Activated naive CD8-positive, alpha-beta T cell (primary cell): ENCODE measurements around the gene AGL.
A peak's percentile ranks its signal among the peaks of the same experiment; 100 is the strongest.
"Not testable (repeated sequence)": the region's sequence is repeated elsewhere in the genome, so short reads cannot be mapped to it uniquely, and the experiment has no call there.

Experiments used
- H3K27ac Mint-ChIP-seq: one replicate; pipeline ENCODE4 v1.8.0; 2021; ENCODE audit warnings: mixed read lengths
- H3K27me3 Mint-ChIP-seq: one replicate; pipeline ENCODE4 v1.8.0; 2021; ENCODE audit warnings: mixed read lengths
- H3K36me3 Mint-ChIP-seq: one replicate; pipeline ENCODE4 v1.8.0; 2021; ENCODE audit warnings: mixed read lengths
- H3K4me1 Mint-ChIP-seq: one replicate; pipeline ENCODE4 v1.8.0; 2021; ENCODE audit warnings: low read depth, mixed read lengths
- H3K4me3 Mint-ChIP-seq: one replicate; pipeline ENCODE4 v1.8.0; 2021; ENCODE audit warnings: mild to moderate bottlenecking, mixed read lengths
- H3K9me3 Mint-ChIP-seq: one replicate; pipeline ENCODE4 v1.8.0; 2021; ENCODE audit warnings: low read depth, mixed read lengths

Gene AGL

DNA sequence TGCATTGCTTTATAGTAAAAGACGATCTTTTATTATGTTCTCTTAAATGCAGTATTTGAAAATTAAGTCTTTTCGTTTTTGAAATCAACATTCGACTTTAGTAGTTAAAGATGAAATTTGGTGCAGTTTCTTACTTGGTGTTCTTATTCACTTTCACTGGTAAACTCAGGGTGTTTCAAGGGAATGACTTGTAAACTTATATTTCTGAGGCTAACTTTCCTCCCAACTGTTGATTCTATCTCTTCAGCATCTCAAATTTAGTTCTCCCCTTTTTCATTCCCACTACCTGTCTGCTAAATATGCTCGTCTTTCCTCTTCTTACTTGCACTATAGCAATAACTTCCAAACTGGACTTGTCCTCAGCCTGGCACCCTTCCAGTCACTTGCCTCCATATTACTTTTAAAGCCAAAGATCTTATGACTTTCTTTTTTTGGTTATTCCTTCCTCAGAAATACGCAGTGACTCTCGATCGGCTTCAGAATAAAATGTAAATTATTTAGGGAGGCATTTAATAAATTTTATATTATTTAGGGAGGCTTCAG is 120.6 kb downstream of the AGL start:
- no peaks in the 10 kb centered on the region for H3K9me3 Mint-ChIP-seq
- peak overlapping the region; percentile 98 for H3K4me3 Mint-ChIP-seq
- peaks cover 3% of the 10 kb centered on the region for H3K36me3 Mint-ChIP-seq
- H3K4me1 Mint-ChIP-seq, result peaks cover 47% of the 10 kb centered on the region
- no peaks in the 10 kb centered on the region for H3K27me3 Mint-ChIP-seq
- peak overlapping the region; percentile 96 for H3K27ac Mint-ChIP-seq

DNA sequence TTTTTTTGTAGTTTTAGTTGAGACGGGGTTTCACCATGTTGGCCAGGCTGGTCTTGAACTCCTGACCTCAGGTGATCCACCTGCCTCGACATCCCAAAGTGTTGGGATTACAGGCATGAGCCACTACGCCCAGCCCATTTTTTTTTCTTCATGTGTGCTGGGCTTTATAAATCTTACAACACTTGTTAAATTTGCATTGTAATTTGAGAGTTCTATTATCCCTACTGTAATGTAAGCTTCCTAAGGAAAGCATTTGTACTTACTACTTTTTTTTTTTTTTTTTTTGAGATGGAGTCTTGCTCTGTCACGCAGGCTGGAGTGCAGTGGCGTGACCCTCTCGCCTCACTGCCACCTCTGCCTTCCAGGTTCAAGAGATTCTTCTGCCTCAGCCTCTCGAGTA is 121.9 kb downstream of the AGL start:
- not testable (repeated sequence) for H3K36me3 Mint-ChIP-seq, H3K27ac Mint-ChIP-seq, H3K9me3 Mint-ChIP-seq, H3K27me3 Mint-ChIP-seq
- Mint-ChIP-seq H3K4me1 (peaks cover 49% of the 10 kb centered on the region), H3K4me3 (peak overlapping the region; percentile 75)
